ENCODE results near the gene MAP4K1.
"Not testable (repeated sequence)": the region's sequence is repeated elsewhere in the genome, so short reads cannot be mapped to it uniquely, and the experiment has no call there.

Gene MAP4K1

GRCh38 chr19:38565691-38566105 lies 52.1 kb downstream of the MAP4K1 start:
- no peak for DNase-seq

- DNase-seq, result no peak
These were observed 52.6 kb downstream of the MAP4K1 start for GRCh38 chr19:38564981-38565690.

- no peak for DNase-seq
These were observed 54.3 kb downstream of the MAP4K1 start for GRCh38 chr19:38563475-38563874.

- no peak for DNase-seq
These were observed 55.7 kb downstream of the MAP4K1 start for GRCh38 chr19:38562096-38562495.

- no peak for DNase-seq
These were observed 56.1 kb downstream of the MAP4K1 start for GRCh38 chr19:38561658-38562057.

GRCh38 chr19:38561053-38561606 lies 56.6 kb downstream of the MAP4K1 start:
- no peak for DNase-seq

GRCh38 chr19:38559428-38560401 lies 58.0 kb downstream of the MAP4K1 start:
- peak in 1 of 4 experiments; percentile 12 for DNase-seq

GRCh38 chr19:38558933-38559332 lies 58.8 kb downstream of the MAP4K1 start:
- DNase-seq, result not testable (repeated sequence)

GRCh38 chr19:38557205-38557799 lies 60.5 kb downstream of the MAP4K1 start:
- no peak for DNase-seq

- no peak for DNase-seq
These were observed 61.1 kb downstream of the MAP4K1 start for GRCh38 chr19:38556521-38557174.

- DNase-seq, result no peak
These were observed 62.6 kb downstream of the MAP4K1 start for GRCh38 chr19:38555200-38555599.

- no peak for DNase-seq
These were observed 63.0 kb downstream of the MAP4K1 start for GRCh38 chr19:38554676-38555141.

GRCh38 chr19:38553239-38553638 lies 64.5 kb downstream of the MAP4K1 start:
- not testable (repeated sequence) for DNase-seq

- peak in 1 of 4 experiments; percentile 28 for DNase-seq
These were observed 66.3 kb downstream of the MAP4K1 start for GRCh38 chr19:38551450-38551813.

- DNase-seq, result no peak
These were observed 67.4 kb downstream of the MAP4K1 start for GRCh38 chr19:38550376-38550775.

GRCh38 chr19:38549942-38550341 lies 67.8 kb downstream of the MAP4K1 start:
- DNase-seq, result no peak

GRCh38 chr19:38549061-38549460 lies 68.7 kb downstream of the MAP4K1 start:
- DNase-seq, result no peak

GRCh38 chr19:38547421-38547820 lies 70.3 kb downstream of the MAP4K1 start:
- DNase-seq, result no peak

- no peak for DNase-seq
These were observed 72.2 kb downstream of the MAP4K1 start for GRCh38 chr19:38545596-38545995.

GRCh38 chr19:38544569-38545315 lies 73.0 kb downstream of the MAP4K1 start:
- DNase-seq, result no peak

- no peak for DNase-seq
These were observed 73.8 kb downstream of the MAP4K1 start for GRCh38 chr19:38543807-38544568.

Measured in activated CD4-positive, CD25-positive, alpha-beta regulatory T cell (primary cell).